ELF-1 (cell line): ENCODE data around the gene TMEM52B.
"Not testable (repeated sequence)": the region's sequence is repeated elsewhere in the genome, so short reads cannot be mapped to it uniquely, and the experiment has no call there.

Source experiments
- DNase-seq: peaks from one replicate; pipeline ENCODE4 v3.0.0-alpha.2; 2016; ENCODE audit warnings: low read depth, low spot score

TMEM52B gene

DNA sequence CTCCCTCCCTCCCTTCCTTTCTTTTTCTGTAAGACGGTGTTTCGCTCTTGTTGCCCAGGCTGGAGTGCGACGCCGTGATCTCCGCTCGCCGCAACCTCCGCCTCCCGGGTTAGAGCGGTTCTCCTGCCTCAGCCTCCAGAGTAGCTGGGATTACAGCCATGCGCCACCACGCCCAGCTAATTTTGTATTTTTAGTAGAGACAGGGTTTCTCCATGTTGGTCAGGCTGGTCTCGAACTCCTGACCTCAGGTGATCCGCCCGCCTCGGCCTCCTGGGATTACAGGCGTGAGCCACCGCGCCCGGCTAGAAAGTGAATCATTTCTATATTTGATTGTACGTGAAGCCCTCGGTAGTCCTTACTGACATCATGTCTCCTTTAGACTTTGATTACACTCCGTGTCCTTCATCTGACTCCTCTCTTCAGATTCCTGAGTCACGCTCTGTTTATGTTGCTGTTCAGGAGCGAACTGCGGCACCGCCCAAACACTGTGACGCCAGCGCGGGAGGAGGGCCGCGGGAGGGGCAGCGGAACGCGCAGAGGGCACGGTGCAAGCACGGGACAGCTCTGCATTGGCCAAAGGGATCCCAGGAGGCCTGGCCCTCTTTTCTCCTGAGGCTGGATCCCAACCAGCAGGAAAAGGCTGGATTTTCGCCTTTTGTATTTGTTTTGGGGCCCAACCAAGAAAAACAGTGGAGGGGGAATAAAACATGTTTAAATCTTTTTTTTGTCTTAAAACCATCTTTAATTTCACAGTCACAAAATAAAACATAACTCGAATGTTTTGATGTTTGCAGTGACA is 33.3 kb downstream of the TMEM52B start:
- DNase-seq: peak; percentile 98

DNA sequence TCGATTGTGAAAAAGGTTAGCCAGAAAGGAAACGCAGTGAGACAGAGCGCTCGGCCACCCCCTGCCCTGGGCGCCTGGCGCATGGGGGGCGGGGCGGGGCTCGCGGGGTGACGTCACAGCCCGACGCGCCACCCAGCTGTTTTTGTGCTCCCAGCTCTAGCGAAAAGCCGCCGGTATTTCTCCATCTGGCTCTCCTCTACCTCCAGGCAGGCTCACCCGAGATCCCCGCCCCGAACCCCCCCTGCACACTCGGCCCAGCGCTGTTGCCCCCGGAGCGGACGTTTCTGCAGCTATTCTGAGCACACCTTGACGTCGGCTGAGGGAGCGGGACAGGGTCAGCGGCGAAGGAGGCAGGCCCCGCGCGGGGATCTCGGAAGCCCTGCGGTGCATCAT is 33.9 kb downstream of the TMEM52B start, which contains the start of gene GABARAPL1:
Gene GABARAPL1 (plus strand): TSS at position 139 of the 393 bp plus-strand sequence. CDS start 253 bp downstream, at position 392.
- DNase-seq: peak; percentile 93

DNA sequence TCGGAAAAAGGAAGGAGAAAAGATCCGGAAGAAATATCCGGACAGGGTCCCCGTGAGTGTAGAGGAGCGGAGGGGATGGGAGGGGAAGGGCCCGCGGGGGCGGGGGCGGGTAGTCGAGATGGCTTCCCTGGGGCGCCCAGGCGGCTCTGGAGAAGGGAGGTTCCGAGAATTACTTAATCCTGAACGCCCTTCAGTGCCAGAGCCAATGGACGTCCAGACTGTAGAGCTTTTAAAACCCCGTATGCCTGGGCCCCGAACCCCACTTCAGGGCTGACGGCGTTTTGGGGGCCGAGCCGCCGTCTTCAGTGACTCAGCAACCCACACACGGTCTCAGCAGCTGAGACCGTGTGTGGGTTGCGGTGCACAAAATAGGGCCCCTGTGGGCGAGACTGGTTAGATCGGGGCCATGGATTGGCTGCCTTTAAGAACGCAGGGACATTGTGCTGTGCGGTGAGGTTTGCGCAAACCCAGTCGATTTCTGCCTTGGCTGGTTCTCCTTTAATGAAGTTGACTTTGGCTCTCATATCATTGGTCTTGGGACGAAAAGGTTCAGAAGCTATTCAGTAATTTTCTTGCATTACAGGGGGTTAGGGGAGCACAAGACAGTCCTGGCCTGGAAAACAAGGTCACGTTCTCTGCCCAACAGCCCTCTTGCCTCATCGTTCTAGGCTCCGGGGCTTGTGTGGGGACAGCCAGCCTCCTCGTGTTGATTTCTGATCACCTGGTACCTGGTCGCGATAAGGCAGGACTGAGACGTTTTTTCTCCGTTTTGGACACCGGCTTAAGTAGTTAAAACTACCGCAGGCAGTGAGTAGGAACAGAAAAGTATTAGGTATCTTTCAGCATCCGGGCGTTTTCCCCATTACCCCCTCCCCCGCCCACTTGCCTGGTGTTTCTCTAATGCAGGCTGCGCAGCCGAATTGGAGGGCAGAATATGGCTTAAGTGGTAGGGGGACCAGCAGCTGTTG is 34.6 kb downstream of the TMEM52B start:
- peak; percentile 75 for DNase-seq

DNA sequence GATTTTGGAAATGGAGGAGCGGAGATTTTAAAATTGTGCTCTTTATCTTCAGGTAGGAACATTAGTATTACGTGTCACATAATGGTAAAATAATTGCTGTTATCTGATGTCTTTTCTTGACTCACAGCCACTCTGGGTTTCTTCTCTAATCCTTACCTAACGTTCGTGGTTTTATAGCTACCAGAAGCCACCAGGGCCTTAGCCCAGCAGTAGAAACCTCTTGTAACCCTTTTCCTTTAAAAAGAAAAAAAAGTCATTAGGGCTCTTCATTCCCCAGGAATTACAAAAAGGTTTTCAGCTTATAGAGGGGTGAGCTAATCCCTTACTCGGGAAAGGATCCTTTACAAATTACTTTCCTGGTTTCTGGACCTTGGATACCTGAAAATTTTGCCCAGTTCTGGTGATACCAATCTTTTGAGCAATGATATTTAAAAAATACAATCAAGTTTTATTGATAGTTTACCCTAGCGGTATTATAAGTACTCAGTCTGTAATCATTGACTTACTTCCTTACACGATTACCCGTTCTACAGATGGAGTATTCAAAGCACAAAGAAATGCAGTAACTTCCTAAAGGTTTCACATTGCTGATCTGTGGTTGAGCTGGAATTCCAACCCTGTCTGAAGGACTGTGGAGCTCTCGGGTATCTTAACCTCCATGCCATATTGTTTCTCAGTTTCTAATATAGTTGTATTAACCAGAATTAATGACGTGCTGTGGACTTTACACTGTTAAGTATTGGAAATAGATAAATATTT is 35.5 kb downstream of the TMEM52B start:
- DNase-seq: no peak

DNA sequence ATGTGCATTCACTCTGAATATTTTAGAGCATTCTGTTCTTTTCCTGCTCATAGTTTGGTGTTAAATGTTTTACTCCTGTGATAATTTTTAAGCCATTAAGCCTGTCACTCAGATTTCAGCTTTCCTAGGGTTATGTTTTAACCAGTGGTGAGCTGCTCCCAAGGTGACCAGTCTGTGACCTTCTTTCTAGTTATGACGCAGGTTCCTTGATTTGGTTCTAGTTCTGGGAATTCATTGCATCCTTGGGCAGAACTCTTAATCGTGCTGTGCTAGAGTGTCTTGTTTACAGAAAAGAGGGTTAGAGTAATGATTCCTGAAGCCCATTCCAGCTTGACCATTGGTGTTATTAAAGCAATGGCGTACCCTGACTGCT is 36.0 kb downstream of the TMEM52B start:
- DNase-seq: no peak

DNA sequence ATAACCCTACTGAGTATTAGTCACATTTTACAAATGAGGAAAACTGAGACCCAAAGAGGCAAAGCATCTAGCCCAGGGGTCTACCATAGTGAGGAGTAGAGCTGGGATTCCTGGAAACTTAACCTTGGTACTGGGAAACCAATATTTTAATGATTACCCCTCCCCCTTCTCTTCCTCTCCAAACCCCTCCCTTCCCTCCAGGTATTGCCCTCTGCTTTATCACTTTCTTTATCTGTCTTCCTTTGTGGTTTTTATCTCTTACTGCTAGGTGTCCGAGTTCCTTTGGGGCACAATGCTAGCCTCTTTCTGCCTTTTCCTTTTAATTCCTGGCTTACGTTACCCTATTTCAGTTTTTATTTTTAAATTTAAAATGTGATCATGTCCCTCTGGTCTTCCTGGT is 36.6 kb downstream of the TMEM52B start:
- DNase-seq: peak; percentile 17

DNA sequence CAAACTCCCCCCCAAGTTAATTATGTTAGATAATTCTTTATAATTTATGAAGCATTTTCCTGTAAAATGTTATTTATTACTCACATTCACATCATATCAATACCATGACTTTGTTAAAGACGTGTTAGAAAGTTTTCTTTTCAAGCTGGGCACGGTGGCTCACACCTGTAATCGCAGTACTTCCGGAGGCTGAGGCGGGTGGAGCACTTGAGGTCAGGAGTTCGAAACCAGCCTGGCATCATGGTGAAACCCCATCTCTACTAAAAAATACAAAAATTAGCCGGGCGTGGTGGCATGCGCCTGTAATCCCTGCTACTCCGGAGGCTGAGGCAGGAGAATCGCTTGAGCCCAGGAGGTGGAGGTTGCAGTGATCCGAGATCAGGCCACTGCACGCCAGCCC is 37.1 kb downstream of the TMEM52B start:
- DNase-seq: not testable (repeated sequence)

DNA sequence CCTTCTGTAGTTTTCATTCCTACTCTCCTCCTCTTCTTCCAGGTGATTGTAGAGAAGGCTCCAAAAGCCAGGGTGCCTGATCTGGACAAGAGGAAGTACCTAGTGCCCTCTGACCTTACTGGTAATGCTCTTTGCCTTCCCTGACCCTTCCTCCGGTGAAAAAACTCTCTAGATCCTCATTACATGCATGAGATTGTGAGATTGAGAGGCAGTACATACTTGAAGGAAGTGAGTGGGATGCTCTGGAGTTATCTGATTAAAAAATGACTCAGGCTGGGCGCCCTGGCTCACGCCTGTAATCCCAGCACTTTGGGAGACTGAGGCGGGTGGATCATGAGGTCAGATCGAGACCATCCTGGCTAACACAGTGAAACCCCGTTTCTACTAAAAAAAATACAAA is 39.2 kb downstream of the TMEM52B start:
- no peak for DNase-seq

DNA sequence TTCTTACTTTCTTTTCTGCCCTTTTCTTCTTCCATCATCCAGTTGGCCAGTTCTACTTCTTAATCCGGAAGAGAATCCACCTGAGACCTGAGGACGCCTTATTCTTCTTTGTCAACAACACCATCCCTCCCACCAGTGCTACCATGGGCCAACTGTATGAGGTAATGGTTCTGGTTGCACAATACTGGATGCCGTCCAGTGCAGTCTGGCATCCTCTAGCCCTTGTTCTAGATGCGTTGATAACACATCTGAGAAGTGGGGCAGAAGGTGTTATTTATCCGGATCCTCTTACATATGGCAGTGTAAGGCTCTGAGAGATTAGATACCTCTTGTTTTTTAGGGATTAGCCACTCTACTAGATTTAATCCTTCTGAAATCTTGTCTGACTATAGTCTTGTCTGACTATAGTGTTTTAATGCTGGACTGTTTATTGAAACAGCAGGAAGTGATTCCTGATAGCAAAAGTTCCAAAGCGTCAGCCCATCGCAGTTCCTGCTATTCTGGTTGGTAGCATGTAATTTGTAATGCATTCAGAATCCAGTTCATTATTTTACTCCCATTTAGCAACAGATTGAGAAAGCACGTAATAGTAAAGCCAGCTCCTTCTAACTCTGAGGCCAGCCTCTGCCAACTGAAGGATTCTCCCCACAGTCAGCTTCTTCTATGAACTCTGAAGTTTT is 41.7 kb downstream of the TMEM52B start:
- DNase-seq: no peak

DNA sequence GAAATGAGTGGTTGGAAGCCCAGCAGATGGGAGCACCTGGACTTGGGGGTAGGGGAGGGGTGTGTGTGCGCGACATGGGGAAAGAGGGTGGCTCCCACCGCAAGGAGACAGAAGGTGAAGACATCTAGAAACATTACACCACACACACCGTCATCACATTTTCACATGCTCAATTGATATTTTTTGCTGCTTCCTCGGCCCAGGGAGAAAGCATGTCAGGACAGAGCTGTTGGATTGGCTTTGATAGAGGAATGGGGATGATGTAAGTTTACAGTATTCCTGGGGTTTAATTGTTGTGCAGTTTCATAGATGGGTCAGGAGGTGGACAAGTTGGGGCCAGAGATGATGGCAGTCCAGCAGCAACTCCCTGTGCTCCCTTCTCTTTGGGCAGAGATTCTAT is 43.0 kb downstream of the TMEM52B start:
- DNase-seq: no peak

DNA sequence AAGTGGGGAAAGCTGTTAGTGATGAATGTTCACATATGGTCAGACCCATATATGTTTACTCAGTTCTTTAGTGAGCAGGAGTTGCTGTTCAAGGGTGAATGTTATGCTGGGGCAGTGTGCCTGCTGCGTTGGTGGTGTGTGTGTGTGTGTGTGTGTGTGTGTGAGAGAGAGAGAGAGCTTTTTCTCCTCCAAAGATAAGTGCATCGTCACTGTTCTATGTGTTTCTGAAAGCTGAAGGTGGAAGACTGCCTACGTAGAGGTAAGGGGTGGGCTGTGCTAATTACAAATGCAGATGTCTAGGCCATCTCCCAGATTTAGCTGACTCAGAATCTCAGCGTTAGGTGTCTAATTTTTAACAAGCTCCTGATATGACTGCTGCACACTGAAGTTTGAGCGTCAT is 44.4 kb downstream of the TMEM52B start:
- no peak for DNase-seq

DNA sequence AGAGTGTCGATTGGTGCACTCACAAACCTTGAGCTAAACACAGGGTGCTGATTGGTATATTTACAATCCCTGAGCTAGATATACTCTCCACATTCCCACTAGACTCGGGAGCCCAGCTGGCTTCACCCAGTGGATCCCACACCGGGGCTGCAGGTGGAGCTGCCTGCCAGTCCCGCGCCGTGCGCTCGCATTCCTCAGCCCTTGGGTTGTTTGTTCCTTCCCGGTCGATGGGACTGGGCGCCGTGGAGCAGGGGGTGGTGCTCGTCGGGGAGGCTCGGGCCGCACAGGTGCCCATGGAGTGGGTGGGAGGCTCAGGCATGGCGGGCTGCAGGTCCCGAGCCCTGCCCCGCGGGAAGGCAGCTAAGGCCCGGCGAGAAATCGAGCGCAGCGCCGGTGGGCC is 46.6 kb downstream of the TMEM52B start:
- DNase-seq: not testable (repeated sequence)

DNA sequence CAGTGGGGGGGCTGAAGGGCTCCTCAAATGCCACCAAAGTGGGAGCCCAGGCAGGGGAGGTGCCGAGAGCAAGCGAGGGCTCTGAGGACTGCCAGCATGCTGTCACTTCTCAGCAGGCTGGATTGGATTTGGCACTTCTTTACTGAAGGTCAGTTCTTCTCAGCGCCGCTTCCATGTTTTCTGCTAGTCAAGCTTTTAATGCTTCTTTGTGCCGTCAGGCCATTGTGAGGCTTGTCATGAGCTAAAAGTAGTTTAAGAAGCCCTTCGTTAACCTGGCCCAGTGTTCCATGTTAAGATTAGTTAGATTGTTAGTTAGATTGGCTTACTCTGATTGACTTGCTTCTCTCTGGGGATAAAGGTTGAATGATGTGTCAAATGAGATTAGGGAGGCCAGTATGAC is 47.3 kb downstream of the TMEM52B start:
- DNase-seq: no peak

DNA sequence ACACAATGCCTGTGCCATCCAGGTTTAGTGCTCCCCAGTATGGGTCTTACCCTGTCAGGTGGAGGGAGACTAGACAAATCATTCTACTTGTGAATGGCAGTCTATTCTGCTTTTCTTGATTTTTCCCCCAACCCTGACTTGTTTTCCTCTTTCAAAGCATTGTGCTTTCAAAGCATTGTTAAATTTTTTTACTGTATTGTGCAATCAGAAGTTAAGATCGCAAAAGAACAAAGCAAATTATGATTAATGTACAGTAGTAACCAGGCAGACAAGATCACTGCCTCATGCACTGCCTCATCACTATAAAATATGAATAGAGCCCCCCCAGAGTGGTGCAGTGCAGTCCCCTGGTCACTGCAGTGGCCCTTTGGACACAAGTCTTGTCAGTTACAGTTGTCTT is 47.9 kb downstream of the TMEM52B start:
- no peak for DNase-seq

DNA sequence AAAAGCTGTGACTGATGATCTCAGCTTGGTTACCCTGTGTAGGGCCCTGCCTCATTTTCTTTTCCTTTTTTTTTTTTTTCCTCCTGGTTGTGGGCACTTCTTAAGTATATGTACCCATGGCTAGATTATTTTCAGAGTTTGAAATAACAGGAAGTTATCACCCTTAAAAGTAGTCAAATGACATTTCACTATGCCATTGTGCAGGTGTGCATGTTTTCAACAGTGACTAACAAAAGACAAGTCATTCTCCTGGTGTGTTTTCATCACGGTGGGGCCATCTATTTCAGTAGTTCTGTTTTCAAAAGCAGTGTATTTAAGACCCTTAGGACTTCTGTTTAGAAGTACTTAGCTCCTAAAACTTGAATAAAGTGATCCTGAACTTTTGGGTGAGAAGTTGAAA is 48.8 kb downstream of the TMEM52B start:
- DNase-seq: no peak

DNA sequence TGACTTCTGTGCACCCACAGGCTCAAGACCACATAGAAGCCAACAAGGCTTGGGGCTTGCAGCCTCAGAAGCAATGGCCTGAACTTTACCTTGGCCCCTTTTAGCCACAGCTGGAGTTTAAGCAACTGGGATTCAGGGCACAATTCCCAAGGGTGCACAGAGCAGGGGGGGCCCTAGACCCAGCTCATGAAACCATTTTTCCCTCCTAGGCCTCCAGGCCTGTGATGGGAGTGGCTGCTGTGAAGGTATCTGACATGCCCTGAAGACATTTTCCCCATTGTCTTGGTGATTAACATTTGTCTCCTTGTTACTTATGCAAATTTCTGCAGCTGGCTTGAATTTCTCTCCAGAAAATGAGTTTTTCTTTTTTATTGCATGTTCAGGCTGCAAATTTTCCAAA is 55.7 kb downstream of the TMEM52B start:
- DNase-seq: no peak

DNA sequence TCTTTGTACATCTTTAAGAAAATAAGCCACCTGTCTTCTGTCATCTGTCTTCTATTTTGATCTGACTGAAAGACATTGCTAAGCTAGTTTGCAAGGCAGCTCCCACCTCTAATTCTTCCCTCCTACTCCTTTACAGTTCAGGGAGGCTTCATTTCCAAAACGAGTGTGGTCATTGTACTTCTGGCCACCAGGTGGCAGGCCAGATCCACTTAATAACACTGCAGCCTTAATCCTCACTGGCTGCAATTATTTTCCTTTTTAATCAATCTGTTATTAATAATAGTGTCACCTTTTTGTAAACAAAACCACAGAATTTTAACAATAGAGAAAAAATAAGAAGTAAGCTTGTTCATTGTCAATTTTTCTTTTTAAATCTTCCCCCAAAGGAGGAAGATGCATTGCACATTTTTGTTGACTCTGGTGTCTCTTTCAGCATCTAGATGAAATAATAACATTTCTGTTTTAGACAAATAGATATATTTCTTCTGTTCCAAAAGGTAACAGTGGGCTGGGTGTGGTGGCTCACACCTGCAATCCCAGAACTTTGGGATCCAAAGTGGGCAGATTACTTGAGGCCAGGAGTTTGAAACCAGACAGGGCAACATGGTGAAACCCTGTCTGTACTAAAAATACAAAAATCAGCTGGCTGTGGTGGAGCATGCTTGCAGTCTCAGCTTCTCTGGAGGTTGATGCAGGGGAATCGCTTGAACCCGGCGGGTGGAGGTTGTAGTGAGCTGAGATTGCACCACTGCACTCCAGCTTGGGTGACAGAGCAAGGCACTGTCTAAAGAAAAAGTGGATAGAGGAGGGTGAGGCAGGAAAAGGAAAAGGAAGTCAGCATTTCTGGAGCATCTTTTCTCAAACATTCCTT is 57.2 kb downstream of the TMEM52B start:
- peak; percentile 32 for DNase-seq

DNA sequence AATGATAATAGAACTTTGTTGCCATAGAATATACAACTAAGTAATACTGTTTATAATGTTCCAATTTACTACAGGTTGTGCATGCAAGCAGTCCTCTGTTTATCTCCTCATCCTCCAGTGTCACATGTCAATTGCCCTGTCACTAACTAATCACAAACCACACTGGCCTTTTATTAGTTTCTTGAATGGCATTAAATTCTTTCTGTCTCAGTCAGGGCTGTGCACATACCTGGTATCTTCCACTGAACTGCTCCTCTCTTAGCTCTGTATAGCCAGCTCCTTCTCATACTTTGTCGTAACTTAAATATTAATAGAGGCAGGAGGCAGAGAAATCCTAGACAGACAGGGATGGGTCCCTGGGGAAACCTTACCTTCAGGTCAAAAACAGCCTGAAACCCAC is 57.9 kb downstream of the TMEM52B start:
- no peak for DNase-seq

DNA sequence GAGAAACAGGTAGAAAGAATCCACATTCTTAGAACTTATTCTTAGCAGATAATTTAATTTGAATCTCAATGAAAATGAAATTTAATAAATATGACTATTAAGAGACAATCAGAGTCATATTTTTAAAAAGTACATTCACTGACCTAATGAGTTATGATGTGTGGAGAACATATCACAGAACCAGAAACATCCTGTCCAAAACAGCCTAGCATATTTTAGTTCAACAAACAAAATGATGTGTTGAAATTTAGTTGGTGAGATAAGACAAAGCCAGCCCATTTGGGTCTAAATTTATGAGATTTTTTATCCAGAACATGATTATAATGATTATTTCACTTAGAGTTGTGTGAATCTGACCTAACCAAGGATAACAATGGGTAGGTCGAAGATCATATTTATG is 59.7 kb downstream of the TMEM52B start:
- DNase-seq: no peak

DNA sequence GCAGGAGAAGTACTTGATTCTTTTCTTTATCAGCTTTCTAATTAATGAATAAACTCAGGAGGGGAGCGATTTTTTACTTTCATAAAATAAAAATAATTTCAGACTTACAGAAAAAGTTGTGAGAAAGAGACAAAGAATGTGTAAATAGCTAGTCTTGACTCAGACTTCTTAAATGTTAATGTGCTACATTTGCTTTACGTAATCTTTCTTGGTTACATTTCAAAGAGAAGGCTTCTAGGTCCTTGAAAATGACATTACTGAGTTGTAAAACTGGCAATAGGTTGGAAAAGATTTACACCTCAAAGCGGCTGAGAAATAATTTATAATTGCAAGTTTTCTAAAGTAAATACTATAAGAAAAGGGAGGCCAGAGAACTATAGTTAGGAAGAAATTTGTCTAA is 62.5 kb downstream of the TMEM52B start:
- DNase-seq: no peak
